Hippocampal formation (tissue), 2 donors: ENCODE results near the gene MYBPHL.

Source experiments
- DNase-seq, 2 donors: peaks; one replicate each; lab custom pipeline; 2025; lab: John Stamatoyannopoulos, UW

MYBPHL gene

GRCh38 chr1:109281680-109282496 lies 24.9 kb downstream of the MYBPHL start:
- DNase-seq, result no peak

GRCh38 chr1:109280862-109281261 lies 25.9 kb downstream of the MYBPHL start:
- DNase-seq, result no peak

GRCh38 chr1:109279615-109280278 lies 27.1 kb downstream of the MYBPHL start:
- DNase-seq, result no peak

GRCh38 chr1:109277434-109278204 lies 29.2 kb downstream of the MYBPHL start:
- peak; percentile 57 to 73 for DNase-seq

- no peak for DNase-seq
These were observed 31.0 kb downstream of the MYBPHL start for GRCh38 chr1:109275706-109276345.

- no peak for DNase-seq
These were observed 32.0 kb downstream of the MYBPHL start for GRCh38 chr1:109274533-109275476.

GRCh38 chr1:109273570-109274288 lies 33.1 kb downstream of the MYBPHL start:
- DNase-seq, result no peak

DNA sequence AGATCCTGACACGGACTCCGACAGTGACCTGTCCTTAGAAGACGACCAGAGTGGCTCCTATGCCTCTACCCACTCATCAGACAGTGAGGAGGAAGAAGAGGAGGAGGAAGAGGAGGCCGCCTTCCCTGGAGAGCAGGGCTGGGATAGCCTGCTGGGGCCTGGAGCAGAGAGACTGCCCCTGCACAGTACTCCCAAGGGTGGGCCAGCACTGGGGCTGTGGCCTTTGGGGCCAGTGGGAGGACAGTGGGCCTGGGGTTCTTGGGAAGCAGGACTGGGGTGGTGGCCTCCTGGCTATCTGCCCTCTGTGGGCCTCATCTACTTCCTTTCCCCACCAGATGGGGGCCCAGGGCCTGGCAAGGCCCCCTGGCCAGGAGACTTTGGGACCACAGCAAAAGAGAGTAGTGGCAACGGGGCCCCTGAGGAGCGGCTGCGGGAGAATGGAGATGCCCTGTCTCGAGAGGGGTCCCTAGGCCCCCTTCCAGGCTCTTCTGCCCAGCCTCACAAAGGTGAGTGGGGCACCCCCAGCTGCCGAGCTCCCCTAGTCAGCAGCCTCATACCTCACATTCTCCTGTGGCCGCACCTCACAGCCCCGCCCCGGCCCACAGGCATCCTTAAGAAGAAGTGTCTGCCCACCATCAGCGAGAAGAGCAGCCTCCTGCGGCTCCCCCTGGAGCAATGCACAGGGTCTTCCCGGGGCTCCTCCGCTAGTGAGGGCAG lies 33.8 kb downstream of the MYBPHL start:
- DNase-seq, result no peak

GRCh38 chr1:109272021-109272799 lies 34.6 kb downstream of the MYBPHL start:
- DNase-seq, result no peak

- DNase-seq, result no peak
These were observed 35.4 kb downstream of the MYBPHL start for GRCh38 chr1:109271458-109271857.

DNA sequence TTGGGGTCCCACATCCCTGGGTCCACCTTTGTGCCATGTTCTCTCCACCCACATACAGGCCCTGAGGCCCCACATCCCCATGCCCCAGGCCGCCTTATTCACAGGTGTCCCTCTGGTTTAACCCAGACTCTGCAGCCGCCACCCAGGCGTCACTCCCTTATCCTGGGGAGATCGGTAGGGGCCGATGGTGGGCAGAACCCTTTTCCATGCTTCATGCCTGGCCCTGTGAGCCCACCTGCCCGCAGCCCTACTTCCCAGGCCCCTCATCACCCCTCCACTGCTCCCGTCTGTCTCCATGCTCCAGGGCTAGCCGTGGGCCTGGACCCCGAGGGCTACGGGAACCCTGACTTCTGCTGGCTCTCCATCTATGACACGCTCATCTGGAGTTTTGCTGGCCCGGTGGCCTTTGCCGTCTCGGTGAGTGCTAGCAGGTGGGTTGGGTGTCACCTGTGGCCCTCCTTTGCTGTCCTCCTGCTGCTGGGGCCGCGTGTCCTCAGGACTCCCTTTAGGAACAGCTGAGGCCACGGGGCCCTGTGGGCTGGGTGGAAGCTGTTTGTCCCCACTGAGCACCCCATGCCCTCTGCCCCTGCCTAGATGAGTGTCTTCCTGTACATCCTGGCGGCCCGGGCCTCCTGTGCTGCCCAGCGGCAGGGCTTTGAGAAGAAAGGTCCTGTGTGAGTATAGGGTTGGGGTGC lies 36.0 kb downstream of the MYBPHL start:
- DNase-seq, result no peak

GRCh38 chr1:109269981-109270622 lies 36.7 kb downstream of the MYBPHL start:
- DNase-seq, result no peak

- DNase-seq, result no peak
These were observed 37.4 kb downstream of the MYBPHL start for GRCh38 chr1:109269212-109269980.

GRCh38 chr1:109268431-109269211 lies 38.2 kb downstream of the MYBPHL start:
- no peak for DNase-seq

GRCh38 chr1:109267743-109268300 lies 39.0 kb downstream of the MYBPHL start:
- no peak for DNase-seq

DNA sequence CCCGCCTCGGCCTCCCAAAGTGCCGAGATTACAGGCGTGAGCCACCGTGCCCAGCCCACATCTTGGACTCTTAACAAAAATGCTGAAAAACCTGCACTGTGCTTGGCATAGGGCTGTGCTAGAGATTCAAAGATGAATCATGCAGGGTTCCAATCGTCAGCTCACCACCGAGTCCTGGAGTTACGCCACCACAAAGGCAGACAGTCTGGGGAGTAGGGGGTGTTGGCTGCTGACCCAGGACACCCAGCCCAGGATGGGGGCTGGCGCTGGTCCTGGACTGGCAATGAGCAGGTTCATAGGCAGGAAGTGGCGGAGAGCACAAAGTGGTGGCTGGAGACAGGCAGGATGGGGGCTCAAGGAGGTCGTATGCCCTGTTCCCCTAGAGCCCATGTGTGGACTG lies 39.8 kb downstream of the MYBPHL start:
- peak in 1 of 2 donors; percentile 31 for DNase-seq
